Central memory CD8-positive, alpha-beta T cell (primary cell): ENCODE data around the gene LEFTY1.

Experiments used
- ATAC-seq: fragments of 150-1000 bp; cut with Tn5 transposase; replicated peaks from 2 replicates; pipeline ENCODE4 v1.10.0; 2022; ENCODE audit warnings: mild to moderate bottlenecking, moderate FRiP score, moderate number of reproducible peaks; ENCODE audit not compliant: poor library complexity, severe bottlenecking; ENCODE audit errors: extremely low read depth
- DNase-seq, 2 donors: peaks; one replicate each; pipeline ENCODE4 v3.0.0; 2021; ENCODE audit warnings: low spot score in 2 of 2
- H3K27ac Mint-ChIP-seq: one replicate; pipeline ENCODE4 v1.8.0; 2022; ENCODE audit warnings: low read depth, mild to moderate bottlenecking, moderate library complexity, mixed read lengths
- H3K27me3 Mint-ChIP-seq: one replicate; pipeline ENCODE4 v1.8.0; 2022; ENCODE audit warnings: mixed read lengths
- H3K36me3 Mint-ChIP-seq: one replicate; pipeline ENCODE4 v1.8.0; 2022; ENCODE audit warnings: mild to moderate bottlenecking, moderate library complexity, mixed read lengths; ENCODE audit not compliant: insufficient read depth
- H3K4me1 Mint-ChIP-seq: one replicate; pipeline ENCODE4 v1.8.0; 2022; ENCODE audit warnings: mixed read lengths
- H3K4me3 Mint-ChIP-seq: one replicate; pipeline ENCODE4 v1.8.0; 2022; ENCODE audit warnings: mild to moderate bottlenecking, moderate library complexity, mixed read lengths
- H3K9me3 Mint-ChIP-seq: one replicate; pipeline ENCODE4 v1.8.0; 2022; ENCODE audit warnings: mixed read lengths

Gene LEFTY1

DNA sequence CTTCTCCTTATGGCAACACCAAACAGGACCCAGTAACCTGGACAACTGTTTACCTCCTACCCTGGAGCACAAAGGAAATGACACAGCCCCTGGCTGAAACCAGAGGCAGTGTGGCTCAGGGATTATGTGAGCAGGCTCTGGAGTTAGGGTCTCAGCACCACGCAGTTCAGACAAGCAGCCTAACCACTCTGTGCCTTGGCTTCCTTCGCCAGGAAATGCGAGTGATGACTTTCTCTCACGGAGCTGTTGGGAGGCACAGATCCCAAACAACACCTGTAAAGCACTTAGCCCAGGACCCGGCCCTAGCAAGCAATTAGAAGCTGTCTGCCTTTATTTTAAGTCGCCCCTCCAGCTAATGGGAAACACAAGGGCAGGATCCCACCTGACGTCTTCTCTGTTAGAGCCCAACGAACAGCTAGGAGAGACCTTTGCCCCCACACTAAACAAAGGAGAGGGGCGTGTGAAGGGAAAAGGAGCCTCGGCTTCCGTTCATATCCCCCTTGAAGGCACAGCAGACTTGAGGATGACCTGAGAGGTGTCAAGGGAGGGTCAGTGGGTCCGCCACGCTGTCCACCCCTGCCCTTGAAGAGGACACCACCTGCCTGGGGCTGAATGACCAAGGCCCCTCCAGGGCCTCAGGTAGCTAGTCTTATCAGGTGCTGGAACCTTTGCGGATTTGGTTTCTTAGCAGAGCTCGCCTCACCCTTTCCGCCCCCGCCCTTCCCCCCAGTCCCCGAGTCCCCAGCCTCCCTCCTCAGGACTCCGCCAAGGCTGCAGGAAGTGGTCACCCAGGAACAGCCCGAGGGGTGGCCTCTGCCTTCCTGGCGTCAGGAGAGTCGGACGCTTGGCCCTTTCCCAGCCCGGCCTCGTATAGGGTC, 7.6 kb downstream of the LEFTY1 start:
- Mint-ChIP-seq H3K4me1 (peaks cover 52% of the 10 kb centered on the region), H3K36me3 (peaks cover 23% of the 10 kb centered on the region), H3K27me3 (no peaks in the 10 kb centered on the region), H3K9me3 (no peaks in the 10 kb centered on the region), H3K27ac (peak overlapping the region; percentile 91), H3K4me3 (peak overlapping the region; percentile 93)
- no peak for DNase-seq
- peak; percentile 41 for ATAC-seq

DNA sequence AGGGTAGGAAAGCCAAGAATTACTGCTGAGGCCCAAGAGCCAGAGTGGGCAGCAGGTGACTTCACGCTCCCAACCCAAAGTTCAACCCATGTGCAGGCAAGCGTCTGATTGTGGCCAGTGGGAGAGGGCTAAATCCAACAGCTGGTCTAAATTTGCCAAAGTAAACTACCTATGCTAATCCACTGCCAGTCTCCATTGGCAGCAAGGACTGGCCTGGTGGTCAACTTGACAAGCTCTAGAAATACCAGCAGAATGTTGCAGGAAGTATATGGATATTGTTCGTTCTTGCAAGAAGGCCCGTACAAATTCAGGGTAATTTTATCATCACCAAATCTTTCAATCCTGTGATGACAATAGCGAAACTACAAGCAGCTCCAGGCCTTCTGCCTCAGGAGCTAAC, 8.3 kb downstream of the LEFTY1 start:
- Mint-ChIP-seq H3K27ac (peak overlapping the region; percentile 91), H3K36me3 (peaks cover 28% of the 10 kb centered on the region), H3K9me3 (no peaks in the 10 kb centered on the region), H3K27me3 (no peaks in the 10 kb centered on the region), H3K4me1 (peaks cover 58% of the 10 kb centered on the region), H3K4me3 (peak overlapping the region; percentile 93)
- no peak for DNase-seq
- ATAC-seq, result no peak

DNA sequence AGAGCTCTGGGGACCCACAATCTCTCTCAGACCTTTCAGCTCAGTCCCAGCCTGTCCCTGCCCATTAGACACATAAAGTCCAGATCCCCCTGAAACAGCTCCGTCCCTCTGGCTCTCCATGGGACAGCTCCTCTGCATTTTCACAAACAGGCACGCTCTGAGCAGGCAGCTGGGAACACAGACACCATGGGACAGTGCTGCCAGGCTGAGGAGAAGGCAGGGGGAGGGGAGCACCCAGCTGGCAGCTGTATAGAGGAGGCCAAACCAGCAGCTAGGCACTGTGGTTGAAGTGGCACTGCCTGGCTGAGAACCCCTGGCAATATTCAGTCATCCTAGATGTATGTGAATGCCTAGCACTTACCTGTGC, 8.7 kb downstream of the LEFTY1 start:
- no peaks in the 10 kb centered on the region for H3K9me3 Mint-ChIP-seq
- H3K27me3 Mint-ChIP-seq, result no peaks in the 10 kb centered on the region
- peaks cover 60% of the 10 kb centered on the region for H3K4me1 Mint-ChIP-seq
- H3K36me3 Mint-ChIP-seq, result peaks cover 32% of the 10 kb centered on the region
- ATAC-seq, result no peak
- peak overlapping the region; percentile 93 for H3K4me3 Mint-ChIP-seq
- peak overlapping the region; percentile 91 for H3K27ac Mint-ChIP-seq
- DNase-seq, result no peak

DNA sequence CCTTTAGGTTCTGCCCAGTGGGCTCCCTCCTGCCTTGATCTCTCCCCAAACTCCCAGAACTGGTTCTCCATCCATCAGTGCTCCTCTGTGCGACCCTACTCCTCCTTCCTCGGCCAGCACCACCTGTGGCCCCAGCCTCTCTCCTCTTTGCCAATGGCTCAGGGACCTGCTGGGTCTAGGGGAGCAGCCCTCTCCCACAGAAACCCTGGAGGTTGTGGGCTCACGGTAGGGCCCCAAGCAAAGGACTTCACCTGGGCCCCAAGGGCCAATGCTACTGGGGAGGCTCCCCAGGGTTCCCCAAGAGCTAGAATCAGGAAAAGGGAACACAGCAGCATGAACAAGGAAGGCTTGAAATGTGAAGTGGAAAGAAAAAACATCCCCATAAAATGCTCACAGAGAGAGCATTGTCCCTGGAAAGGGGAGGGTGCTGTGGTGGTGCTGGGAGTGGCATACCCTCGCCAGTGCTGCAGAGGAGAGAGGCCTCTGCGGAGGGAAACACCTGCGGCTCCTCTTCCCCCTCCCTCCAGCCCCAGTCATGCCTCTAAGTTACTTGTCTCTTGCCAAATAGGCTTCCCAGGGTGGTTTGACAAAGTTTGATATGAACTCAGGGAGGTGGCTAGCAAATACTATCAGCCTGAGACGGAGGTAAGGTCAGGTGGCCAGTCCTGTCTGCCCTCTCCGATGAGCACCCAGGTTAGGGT, 9.3 kb downstream of the LEFTY1 start:
- Mint-ChIP-seq H3K9me3 (no peaks in the 10 kb centered on the region), H3K4me3 (peak overlapping the region; percentile 93), H3K36me3 (peaks cover 33% of the 10 kb centered on the region), H3K27me3 (no peaks in the 10 kb centered on the region), H3K4me1 (peaks cover 60% of the 10 kb centered on the region), H3K27ac (peak overlapping the region; percentile 91)
- DNase-seq (no peak), ATAC-seq (no peak)

DNA sequence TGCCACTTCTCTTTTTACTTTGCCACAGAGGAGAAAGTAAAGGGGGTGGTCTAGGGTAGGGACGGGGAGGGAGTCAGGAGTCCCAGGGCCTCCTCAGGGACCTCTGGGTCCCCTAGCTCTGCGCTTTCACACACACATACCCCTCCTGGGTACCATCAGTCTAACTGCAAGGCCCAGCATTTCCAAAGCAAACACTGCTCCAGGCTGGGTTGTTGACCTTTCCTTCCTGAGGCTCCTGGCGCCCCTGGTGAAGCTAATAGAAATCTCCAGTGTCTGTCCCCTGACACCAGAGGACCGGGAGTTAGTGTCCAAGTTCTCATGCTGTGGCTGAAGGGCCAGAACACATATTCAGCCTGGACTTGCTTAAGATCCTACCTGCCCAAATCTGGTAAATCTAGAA, 10.7 kb downstream of the LEFTY1 start:
- peak overlapping the region; percentile 93 for H3K4me3 Mint-ChIP-seq
- DNase-seq, result no peak
- H3K27ac Mint-ChIP-seq, result peak overlapping the region; percentile 91
- ATAC-seq, result no peak
- no peaks in the 10 kb centered on the region for H3K27me3 Mint-ChIP-seq
- no peaks in the 10 kb centered on the region for H3K9me3 Mint-ChIP-seq
- peaks cover 57% of the 10 kb centered on the region for H3K4me1 Mint-ChIP-seq
- peaks cover 37% of the 10 kb centered on the region for H3K36me3 Mint-ChIP-seq

DNA sequence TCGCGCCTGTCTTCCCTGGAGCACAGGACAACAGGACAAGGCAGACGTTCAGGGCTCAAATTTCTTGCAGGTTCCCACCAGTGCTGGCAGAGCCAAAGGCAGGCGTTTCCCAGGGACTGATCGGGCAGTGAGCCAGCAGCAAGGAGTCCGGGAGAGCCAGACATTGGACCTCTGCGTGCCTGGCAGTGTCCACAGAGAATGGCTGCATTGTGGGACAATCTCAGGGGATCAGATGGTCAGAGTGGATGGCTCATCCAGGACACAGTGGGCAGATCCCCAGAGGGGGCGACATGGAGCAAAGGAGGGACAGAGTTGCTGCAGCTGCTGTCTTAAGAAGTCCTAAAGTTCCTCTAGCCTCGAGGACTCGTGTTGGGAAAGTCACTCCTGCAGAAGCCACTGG, 11.4 kb downstream of the LEFTY1 start:
- peaks cover 35% of the 10 kb centered on the region for H3K36me3 Mint-ChIP-seq
- no peak for DNase-seq
- H3K27me3 Mint-ChIP-seq, result no peaks in the 10 kb centered on the region
- no peaks in the 10 kb centered on the region for H3K9me3 Mint-ChIP-seq
- no peak for ATAC-seq
- peaks cover 53% of the 10 kb centered on the region for H3K4me1 Mint-ChIP-seq
- H3K27ac Mint-ChIP-seq, result peak overlapping the region; percentile 91
- peak overlapping the region; percentile 61 for H3K4me3 Mint-ChIP-seq

DNA sequence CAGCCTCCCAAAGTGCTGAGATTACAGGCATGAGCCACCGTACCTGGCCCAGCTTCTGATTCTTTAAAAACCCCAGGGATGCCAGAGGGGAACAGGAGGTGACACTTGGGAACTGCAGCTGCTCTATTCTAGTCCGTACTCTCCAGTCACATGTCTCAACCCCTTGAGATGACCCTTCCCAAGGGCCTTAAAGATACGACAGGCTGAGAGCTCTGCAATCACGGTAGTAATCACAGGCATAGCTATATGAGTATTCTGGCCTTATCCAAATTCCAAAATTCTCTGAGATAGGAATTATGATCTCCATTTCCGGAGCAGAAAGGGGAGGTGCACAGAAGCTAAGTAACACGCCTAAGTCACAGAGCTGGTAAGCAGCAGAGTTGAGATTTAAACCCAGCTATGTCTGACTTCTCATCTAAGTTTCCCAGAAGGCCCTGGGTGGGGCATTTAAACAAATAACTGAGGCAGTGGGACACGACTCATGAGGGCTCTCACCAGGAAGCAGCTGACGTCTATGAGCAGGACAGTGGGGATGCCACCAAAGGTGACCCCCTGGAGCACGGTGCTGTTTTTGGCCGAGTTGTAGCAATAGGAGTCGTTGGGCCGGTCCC, 11.9 kb downstream of the LEFTY1 start:
- Mint-ChIP-seq H3K27me3 (no peaks in the 10 kb centered on the region), H3K36me3 (peaks cover 37% of the 10 kb centered on the region), H3K4me1 (peaks cover 53% of the 10 kb centered on the region), H3K4me3 (peak overlapping the region; percentile 61), H3K9me3 (no peaks in the 10 kb centered on the region), H3K27ac (peak overlapping the region; percentile 91)
- no peak for ATAC-seq
- DNase-seq, result no peak

DNA sequence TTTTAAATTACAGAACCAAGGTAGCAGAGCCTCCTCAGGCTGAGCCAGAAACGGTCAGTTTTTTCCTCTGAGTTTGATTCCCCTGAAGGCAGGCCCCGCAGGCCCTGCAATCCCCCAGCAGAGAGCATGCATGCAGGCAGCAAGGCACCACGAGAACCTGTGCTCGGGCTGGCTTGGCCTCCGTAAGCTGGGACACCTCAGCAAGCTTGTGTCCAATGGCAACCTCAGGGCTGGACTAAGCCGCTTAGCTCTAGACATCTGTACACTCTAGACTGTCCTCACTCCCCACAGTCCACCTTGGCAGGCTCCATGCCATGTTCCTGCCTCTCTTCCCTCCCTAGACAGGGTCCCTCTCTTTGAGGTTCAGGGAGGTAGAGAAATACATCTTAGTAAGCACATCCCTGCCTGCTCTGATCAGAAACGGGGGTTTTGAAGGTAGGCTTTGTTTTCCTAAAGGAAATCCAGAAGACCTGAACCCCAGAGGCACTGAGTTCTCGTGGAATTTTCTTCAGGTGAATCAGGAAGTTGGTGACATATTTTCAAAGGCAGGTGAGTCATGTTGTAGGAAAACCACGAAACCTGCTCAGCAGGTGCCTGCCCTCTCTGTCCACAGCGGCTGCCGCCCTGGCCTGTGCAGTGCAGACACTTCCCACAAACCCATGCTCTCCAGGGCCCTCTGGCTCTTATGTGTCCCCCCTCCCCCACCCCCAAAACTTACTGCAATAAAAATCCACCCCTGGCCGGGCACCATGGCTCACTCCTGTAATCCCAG, 13.7 kb downstream of the LEFTY1 start:
- no peak for DNase-seq
- H3K36me3 Mint-ChIP-seq, result peaks cover 50% of the 10 kb centered on the region
- no peak overlapping the region for H3K4me3 Mint-ChIP-seq
- no peaks in the 10 kb centered on the region for H3K27me3 Mint-ChIP-seq
- no peaks in the 10 kb centered on the region for H3K9me3 Mint-ChIP-seq
- no peak for ATAC-seq
- H3K27ac Mint-ChIP-seq, result no peak overlapping the region
- peaks cover 48% of the 10 kb centered on the region for H3K4me1 Mint-ChIP-seq

DNA sequence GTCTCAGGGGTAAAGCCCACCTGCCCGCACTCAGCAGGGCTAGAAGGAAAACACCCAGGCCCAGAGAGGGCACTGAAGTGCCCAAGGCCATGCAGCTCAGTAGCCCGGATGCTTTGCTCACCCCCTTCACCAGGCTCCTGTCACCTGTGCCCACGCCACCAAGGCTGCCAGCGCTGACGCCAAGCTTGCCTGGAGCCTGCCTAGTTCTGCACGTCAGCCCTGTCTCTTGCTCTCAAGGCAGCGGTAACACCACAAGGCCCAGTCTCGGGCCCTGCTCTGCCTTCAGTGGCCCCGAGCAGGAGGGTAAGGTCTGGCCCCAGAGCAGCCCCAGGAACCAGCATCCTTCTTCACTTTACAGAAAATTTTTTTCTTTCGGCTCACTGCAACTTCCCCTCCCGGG, 14.5 kb downstream of the LEFTY1 start:
- Mint-ChIP-seq H3K27me3 (no peaks in the 10 kb centered on the region), H3K36me3 (peaks cover 57% of the 10 kb centered on the region), H3K9me3 (no peaks in the 10 kb centered on the region), H3K4me1 (peaks cover 40% of the 10 kb centered on the region), H3K4me3 (no peak overlapping the region), H3K27ac (peak overlapping the region; percentile 8)
- DNase-seq, result no peak
- no peak for ATAC-seq

DNA sequence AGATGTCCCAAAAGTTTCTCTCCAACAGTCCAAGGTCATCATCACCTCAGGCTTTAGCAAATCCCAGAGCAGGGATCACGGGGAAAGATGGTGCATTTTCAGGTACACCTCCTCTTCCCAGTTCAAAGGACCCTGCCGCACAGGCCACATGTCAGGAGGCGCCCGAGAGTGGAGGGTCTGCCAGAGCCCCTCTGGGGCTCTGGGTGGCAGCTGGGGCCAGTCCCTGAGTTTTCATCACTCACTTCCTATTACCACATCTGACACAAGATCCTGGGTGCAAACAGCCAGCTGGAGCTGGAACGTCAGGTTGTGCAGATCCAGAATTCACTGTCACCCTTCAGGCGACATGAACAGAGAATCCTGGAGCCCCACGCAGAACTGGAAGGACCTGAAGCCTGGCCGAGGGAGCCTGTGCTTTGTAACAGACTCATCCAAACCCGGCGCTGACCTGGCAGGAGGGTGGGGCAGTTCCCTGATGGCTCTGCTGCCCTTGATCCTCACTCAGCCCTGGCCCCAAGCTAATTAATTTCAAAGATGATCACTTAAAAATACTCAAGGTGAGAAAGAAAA, 15.6 kb downstream of the LEFTY1 start:
- Mint-ChIP-seq H3K9me3 (no peaks in the 10 kb centered on the region), H3K27me3 (no peaks in the 10 kb centered on the region), H3K27ac (no peak overlapping the region), H3K4me3 (no peak overlapping the region), H3K4me1 (peaks cover 36% of the 10 kb centered on the region), H3K36me3 (peaks cover 68% of the 10 kb centered on the region)
- ATAC-seq (no peak), DNase-seq (no peak)

DNA sequence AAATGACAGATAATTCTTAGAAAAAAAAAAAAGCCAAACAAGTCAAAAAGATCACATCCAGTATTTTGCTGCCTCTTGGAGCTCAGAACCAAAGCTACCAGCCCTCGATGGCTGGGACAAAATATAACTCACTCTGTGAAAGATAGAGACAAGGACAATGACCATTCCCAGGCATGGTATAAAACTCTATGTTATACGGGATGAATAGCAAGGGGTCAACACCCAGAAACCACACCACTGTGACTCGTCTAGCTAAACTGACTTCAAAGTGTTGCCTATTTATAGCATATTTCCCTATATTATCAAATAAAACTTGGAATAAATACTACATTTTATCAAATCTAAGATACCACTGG, 16.9 kb downstream of the LEFTY1 start:
- Mint-ChIP-seq H3K36me3 (peaks cover 70% of the 10 kb centered on the region), H3K4me3 (no peak overlapping the region), H3K27ac (peak overlapping the region; percentile 41), H3K4me1 (peaks cover 30% of the 10 kb centered on the region), H3K9me3 (no peaks in the 10 kb centered on the region), H3K27me3 (no peaks in the 10 kb centered on the region)
- DNase-seq (no peak), ATAC-seq (no peak)
